ENCODE measurements around the gene B9D1. TPM values are rescaled to one million over a fixed set of nuclear protein-coding genes. Genes with fewer than 3 reads are reported as not detected.

B9D1 gene
- total RNA-seq, 4 donors from 2014 or later, result 4.6 to 25.1 (median 10.5) TPM

GRCh38 chr17:19365833-19366636 is 3.5 kb upstream of the B9D1 start:
- no peak for TF ChIP-seq CTCF (IDR thresholded peaks at IDR 0.05; ENCODE audit: low read depth)

GRCh38 chr17:19365499-19365817 is 2.9 kb upstream of the B9D1 start:
- TF ChIP-seq CTCF (IDR thresholded peaks at IDR 0.05; ENCODE audit: low read depth), result no peak

GRCh38 chr17:19364699-19365498 is 2.4 kb upstream of the B9D1 start:
- no peak for TF ChIP-seq CTCF (IDR thresholded peaks at IDR 0.05; ENCODE audit: low read depth)

GRCh38 chr17:19363460-19364035 is 1.0 kb upstream of the B9D1 start:
- no peak for TF ChIP-seq CTCF (IDR thresholded peaks at IDR 0.05; ENCODE audit: low read depth)

GRCh38 chr17:19363114-19363438 is 553 bp upstream of the B9D1 start:
- TF ChIP-seq CTCF (IDR thresholded peaks at IDR 0.05; ENCODE audit: low read depth), result no peak

GRCh38 chr17:19361944-19362276 is 613 bp downstream of the B9D1 start:
- no peak for TF ChIP-seq CTCF (IDR thresholded peaks at IDR 0.05; ENCODE audit: low read depth)

- TF ChIP-seq CTCF (IDR thresholded peaks at IDR 0.05; ENCODE audit: low read depth), result no peak
These were observed 1.2 kb downstream of the B9D1 start for GRCh38 chr17:19361326-19361725.

Measured in subcutaneous adipose tissue (tissue), 4 donors.